DND-41 (cell line): Measurements from ENCODE around the gene HOXA5.

ENCODE experiments used
- ATAC-seq: fragments of 200-7000 bp; cut with Tn5 transposase; 3 replicates; pipeline ENCODE4 v1.9.1; 2021; ENCODE audit warnings: low read depth; ENCODE audit not compliant: insufficient read depth
- DNase-seq: peaks from one replicate; pipeline ENCODE4 v3.0.0-alpha.2; 2020
- H2AFZ ChIP-seq: 2 replicates; pipeline ENCODE4 v1.6.0; 2012; ENCODE audit warnings: low read depth, low read length
- H3K27ac ChIP-seq: 2 replicates; pipeline ENCODE4 v1.5.1; 2012; ENCODE audit warnings: low read length, inconsistent platforms
- H3K27me3 ChIP-seq: fragments of 200-600 bp; sonication (generic); 2 replicates; pipeline ENCODE4 v1.6.0; 2012; ENCODE audit warnings: low read length, mild to moderate bottlenecking, inconsistent platforms; ENCODE audit not compliant: insufficient read depth, poor library complexity
- H3K36me3 ChIP-seq: 2 replicates; pipeline ENCODE4 v1.5.1; 2012; ENCODE audit warnings: low read length, inconsistent platforms; ENCODE audit not compliant: insufficient read depth
- H3K4me1 ChIP-seq: 2 replicates; pipeline ENCODE4 v1.5.1; 2012; ENCODE audit warnings: mild to moderate bottlenecking, low read length; ENCODE audit not compliant: insufficient read depth
- H3K4me2 ChIP-seq: 2 replicates; pipeline ENCODE4 v1.6.0; 2012; ENCODE audit warnings: mild to moderate bottlenecking, moderate library complexity, low read length, inconsistent platforms; ENCODE audit not compliant: insufficient read depth
- H3K4me3 ChIP-seq, 2 experiments: fragments of 200-600 bp in 1 of 2; shearing (Covaris generic) in 1 of 2; 2 replicates each; pipeline ENCODE4 v1.5.1; 2012 to 2016; ENCODE audit warnings: inconsistent platforms in 2 of 2, low read length in 2 of 2, mild to moderate bottlenecking in 2 of 2, low read depth in 1 of 2, moderate library complexity in 1 of 2
- H3K79me2 ChIP-seq: 2 replicates; pipeline ENCODE4 v1.6.0; 2012; ENCODE audit warnings: low read length, inconsistent platforms; ENCODE audit not compliant: insufficient read depth
- H3K9ac ChIP-seq: 2 replicates; pipeline ENCODE4 v1.6.0; 2012; ENCODE audit warnings: low read depth, mild to moderate bottlenecking, inconsistent platforms, low read length, moderate library complexity
- H3K9me3 ChIP-seq: 2 replicates; pipeline ENCODE4 v1.5.1; 2012; ENCODE audit warnings: low read length, moderate library complexity, mild to moderate bottlenecking, inconsistent platforms; ENCODE audit not compliant: insufficient read depth, severe bottlenecking
- H4K20me1 ChIP-seq: 2 replicates; pipeline ENCODE4 v1.6.0; 2012; ENCODE audit warnings: low read length; ENCODE audit not compliant: insufficient read depth
- CTCF ChIP-seq: IDR thresholded peaks from 2 replicates; pipeline ENCODE4 v1.5.1; 2012; ENCODE audit warnings: borderline replicate concordance, low read length, moderate library complexity, mild to moderate bottlenecking; ENCODE audit not compliant: poor library complexity, severe bottlenecking; ENCODE audit errors: extremely low read depth
- EZH2 ChIP-seq: IDR thresholded peaks from 3 replicates; pipeline ENCODE4 v1.6.1; 2012; ENCODE audit warnings: borderline replicate concordance, low read depth, mild to moderate bottlenecking, moderate library complexity, low read length, inconsistent platforms; ENCODE audit not compliant: severe bottlenecking

HOXA5 gene

GRCh38 chr7:27183682-27184336 lies 40.3 kb upstream of the HOXA5 start:
- Histone ChIP-seq H3K36me3 (no peaks in the 10 kb centered on the region), H4K20me1 (no peaks in the 10 kb centered on the region), H3K79me2 (no peaks in the 10 kb centered on the region), H3K27me3 (peaks cover 14% of the 10 kb centered on the region), H2AFZ (no peak overlapping the region), H3K9ac (no peak overlapping the region), H3K27ac (no peak overlapping the region), H3K4me2 (no peak overlapping the region), H3K4me3 (no peak overlapping the region), H3K9me3 (no peaks in the 10 kb centered on the region), H3K4me1 (peaks cover 15% of the 10 kb centered on the region)
- no peak for ATAC-seq
- no peak for DNase-seq
- no peak for TF ChIP-seq CTCF

DNA sequence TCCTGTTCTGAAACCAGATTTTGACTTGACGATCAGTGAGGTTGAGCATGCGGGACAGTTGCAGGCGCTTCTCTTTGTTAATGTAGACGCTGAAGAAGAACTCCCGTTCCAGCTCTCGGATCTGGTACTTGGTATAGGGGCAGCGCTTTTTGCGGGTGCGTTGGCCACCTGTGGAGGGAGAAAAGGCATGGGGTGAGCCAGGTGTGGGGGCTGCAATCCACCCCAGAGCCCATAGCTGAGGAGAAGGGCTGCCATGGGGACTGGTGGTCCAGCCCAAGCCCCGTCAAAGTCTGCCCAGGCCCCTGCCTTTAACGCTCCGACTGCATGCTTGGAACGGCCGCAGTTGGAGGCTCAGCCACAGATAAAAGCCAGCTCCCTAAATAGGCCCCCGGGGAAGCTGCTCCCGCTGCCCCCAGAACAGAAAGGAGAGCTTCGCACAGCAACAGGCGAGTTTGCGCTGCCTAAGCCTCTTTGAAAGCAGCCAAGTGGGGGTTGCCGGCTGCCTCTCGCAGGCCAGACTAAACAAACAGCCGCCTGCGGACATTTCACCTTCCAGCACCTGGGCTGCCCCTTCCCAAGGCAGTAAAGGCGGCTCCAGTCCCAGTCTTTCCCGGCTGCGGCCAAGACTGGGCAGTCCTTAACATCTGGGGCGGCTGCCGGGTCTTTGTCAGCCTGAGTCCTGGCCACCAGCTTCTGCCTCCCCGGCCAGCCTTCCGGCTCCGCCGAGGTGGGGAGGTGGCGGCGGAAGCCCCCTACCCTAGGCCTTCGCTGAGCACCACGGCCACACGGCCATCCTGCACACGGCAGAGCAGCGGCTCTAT lies 39.6 kb upstream of the HOXA5 start:
- Histone ChIP-seq H3K27ac (no peak overlapping the region), H3K4me3 (no peak overlapping the region), H4K20me1 (no peaks in the 10 kb centered on the region), H3K36me3 (no peaks in the 10 kb centered on the region), H3K27me3 (peaks cover 10% of the 10 kb centered on the region), H3K79me2 (no peaks in the 10 kb centered on the region), H2AFZ (no peak overlapping the region), H3K9ac (no peak overlapping the region), H3K4me1 (peaks cover 8% of the 10 kb centered on the region), H3K4me2 (no peak overlapping the region), H3K9me3 (no peaks in the 10 kb centered on the region)
- DNase-seq, result no peak
- ATAC-seq, result no peak
- TF ChIP-seq EZH2, result no peak
- no peak for TF ChIP-seq CTCF

DNA sequence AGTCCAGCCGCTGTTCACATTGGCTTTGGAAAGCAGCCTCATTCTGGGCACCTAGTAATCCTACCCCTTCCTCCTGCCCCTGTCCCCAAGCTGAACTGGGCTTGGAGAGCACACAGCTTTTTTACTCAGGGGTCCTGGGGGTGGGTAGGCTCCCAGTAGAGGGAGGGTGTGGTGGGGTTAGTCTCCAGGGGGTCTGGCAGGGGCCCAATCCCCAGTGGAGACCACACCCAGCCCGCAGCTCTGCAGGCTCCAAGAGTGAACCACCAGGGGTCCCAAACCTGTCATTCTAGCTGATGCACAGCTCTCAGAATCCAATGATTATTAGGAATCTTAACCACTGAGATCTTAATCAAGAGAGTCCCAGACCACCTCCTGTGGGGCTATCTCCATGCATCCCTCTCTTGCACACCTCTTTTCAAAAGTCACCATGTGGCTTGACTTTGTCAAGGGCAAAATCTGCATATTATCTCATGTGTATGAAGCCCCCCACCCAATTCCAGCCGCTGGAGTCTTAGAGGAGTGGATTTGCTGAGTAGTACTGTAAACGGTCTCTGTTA lies 38.9 kb upstream of the HOXA5 start:
- peaks cover 8% of the 10 kb centered on the region for H3K27me3 ChIP-seq

More for the DNA sequence above, 38.9 kb upstream of the HOXA5 start:
- H3K4me2 ChIP-seq, result no peak overlapping the region
- DNase-seq, result no peak
- H3K4me1 ChIP-seq, result peaks cover 1% of the 10 kb centered on the region
- H2AFZ ChIP-seq, result no peak overlapping the region
- H3K36me3 ChIP-seq, result no peaks in the 10 kb centered on the region
- H3K27ac ChIP-seq, result no peak overlapping the region
- ATAC-seq, result no peak
- no peaks in the 10 kb centered on the region for H3K79me2 ChIP-seq
- H3K9me3 ChIP-seq, result no peaks in the 10 kb centered on the region
- no peak for TF ChIP-seq EZH2
- no peak for TF ChIP-seq CTCF
- H4K20me1 ChIP-seq, result no peaks in the 10 kb centered on the region
- no peak overlapping the region for H3K9ac ChIP-seq
- no peak overlapping the region for H3K4me3 ChIP-seq
